ENCODE data around the gene SMG6.

Gene SMG6

DNA sequence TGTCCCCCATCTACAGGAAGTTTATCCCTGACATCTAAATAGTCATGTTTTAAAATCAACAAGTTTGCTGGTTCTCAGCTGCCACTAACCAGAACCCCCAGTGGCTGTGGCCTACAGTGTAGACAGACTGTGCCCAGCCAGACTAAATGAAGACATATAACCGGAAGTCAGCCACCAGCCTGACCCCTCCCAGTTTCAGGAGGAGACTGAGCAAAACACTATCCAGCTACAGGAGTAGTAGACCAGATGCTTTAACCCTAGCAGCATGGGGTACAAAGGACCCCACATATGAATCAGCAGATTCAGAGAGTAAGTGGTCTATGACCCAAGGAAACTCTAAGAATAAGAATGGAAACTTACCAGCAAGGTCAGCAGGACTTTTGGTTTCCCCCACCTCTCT, 165.3 kb downstream of the SMG6 start:
- DNase-seq (ENCODE audit: low spot score): peak; percentile 57
- TF ChIP-seq, protein P1, sequence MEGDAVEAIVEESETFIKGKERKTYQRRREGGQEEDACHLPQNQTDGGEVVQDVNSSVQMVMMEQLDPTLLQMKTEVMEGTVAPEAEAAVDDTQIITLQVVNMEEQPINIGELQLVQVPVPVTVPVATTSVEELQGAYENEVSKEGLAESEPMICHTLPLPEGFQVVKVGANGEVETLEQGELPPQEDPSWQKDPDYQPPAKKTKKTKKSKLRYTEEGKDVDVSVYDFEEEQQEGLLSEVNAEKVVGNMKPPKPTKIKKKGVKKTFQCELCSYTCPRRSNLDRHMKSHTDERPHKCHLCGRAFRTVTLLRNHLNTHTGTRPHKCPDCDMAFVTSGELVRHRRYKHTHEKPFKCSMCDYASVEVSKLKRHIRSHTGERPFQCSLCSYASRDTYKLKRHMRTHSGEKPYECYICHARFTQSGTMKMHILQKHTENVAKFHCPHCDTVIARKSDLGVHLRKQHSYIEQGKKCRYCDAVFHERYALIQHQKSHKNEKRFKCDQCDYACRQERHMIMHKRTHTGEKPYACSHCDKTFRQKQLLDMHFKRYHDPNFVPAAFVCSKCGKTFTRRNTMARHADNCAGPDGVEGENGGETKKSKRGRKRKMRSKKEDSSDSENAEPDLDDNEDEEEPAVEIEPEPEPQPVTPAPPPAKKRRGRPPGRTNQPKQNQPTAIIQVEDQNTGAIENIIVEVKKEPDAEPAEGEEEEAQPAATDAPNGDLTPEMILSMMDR (IDR thresholded peaks at IDR 0.05; ENCODE audit: borderline replicate concordance, control extremely low read depth, extremely low read depth, insufficient read depth, missing control alignments): no peak
- in situ Hi-C loops (cut with MboI; ENCODE audit: low sequenced_read_pairs, unreplicated experiment): no loop called here

- DNase-seq (ENCODE audit: low spot score): peak; percentile 70
- TF ChIP-seq, protein P1 (IDR thresholded peaks at IDR 0.05; ENCODE audit: borderline replicate concordance, control extremely low read depth, extremely low read depth, insufficient read depth, missing control alignments): no peak
- in situ Hi-C loops (cut with MboI; ENCODE audit: low sequenced_read_pairs, unreplicated experiment): no loop called here
Measured at GRCh38 chr17:2137342-2138098, 166.1 kb downstream of the SMG6 start.

DNA sequence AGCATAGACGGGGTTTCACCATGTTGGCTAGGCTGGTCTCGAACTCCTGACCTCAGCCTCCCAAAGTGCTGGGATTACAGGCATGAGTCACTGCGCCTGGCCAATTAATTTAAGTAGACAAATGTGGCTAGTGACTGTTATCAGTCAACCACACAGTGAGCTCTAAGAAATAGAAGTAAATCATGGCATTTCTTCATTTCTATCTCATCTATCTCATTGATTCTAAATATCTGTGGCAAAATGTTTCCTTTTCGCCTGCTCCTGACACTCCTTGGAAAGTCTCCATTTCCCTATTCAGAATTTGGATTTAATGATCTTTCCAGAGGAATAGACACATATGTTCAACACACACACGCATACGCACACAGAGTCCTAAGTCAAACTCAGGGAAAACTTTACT, 167.3 kb downstream of the SMG6 start:
- no peak for DNase-seq (ENCODE audit: low spot score)
- TF ChIP-seq, protein P1 (IDR thresholded peaks at IDR 0.05; ENCODE audit: borderline replicate concordance, control extremely low read depth, extremely low read depth, insufficient read depth, missing control alignments): no peak
- in situ Hi-C loops (cut with MboI; ENCODE audit: low sequenced_read_pairs, unreplicated experiment): no loop called here

DNA sequence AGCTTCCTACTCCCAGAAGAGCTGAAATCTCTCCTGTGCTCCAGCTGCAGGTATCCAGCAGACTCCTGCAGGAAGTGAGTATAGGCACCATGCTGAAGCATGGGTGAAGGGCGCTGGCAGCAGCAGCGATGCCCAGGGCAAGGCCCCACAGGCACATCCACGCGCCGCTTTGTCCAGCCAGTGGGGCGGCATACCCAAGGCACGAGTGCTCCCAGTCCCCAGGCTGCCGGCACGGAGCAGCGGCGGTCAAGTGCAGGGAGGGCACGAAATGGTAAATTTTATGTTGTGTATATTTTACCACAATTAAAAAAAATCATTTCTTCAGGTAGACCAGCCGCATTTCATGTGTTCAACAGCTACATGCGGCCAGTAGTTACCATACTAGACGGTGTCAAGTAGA, 175.6 kb downstream of the SMG6 start:
- no peak for DNase-seq (ENCODE audit: low spot score)
- TF ChIP-seq, protein P1 (IDR thresholded peaks at IDR 0.05; ENCODE audit: borderline replicate concordance, control extremely low read depth, extremely low read depth, insufficient read depth, missing control alignments): no peak
- in situ Hi-C loops (cut with MboI; ENCODE audit: low sequenced_read_pairs, unreplicated experiment): no loop called here

DNA sequence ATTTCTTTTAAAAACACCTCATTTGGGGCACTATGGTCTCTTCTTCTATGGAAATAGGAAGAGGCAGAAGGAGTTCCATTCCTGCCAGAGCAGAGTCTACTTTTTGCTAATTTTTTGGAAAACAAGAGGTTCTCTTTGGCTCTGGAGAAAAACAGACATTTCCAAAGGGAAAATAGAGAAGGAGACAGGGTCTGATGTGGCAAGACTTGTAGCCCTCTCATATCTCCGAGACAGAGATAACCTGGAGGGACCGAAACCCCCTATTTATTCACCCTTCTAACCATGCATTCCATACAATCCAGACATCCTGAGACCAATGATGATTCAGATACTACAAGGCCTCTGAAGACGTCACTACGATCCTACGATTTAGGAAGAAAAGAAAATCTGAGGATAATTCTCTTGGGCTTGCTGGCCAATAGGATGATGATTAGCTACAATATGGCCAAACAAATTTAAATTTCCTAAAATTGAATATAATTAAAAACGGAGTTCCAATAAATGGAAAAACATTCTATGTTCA, 178.5 kb downstream of the SMG6 start:
- in situ Hi-C loops (cut with MboI; ENCODE audit: low sequenced_read_pairs, unreplicated experiment): no loop called here
- TF ChIP-seq, protein P1 (IDR thresholded peaks at IDR 0.05; ENCODE audit: borderline replicate concordance, control extremely low read depth, extremely low read depth, insufficient read depth, missing control alignments): no peak
- no peak for DNase-seq (ENCODE audit: low spot score)

GRCh38 chr17:2124391-2124790, 179.2 kb downstream of the SMG6 start:
- in situ Hi-C loops (cut with MboI; ENCODE audit: low sequenced_read_pairs, unreplicated experiment): no loop called here
- DNase-seq (ENCODE audit: low spot score): no peak
- TF ChIP-seq, protein P1 (IDR thresholded peaks at IDR 0.05; ENCODE audit: borderline replicate concordance, control extremely low read depth, extremely low read depth, insufficient read depth, missing control alignments): no peak

Data from GM13976 (cell line).